Measurements from ENCODE around the gene ITSN1.

The ITSN1 gene

GRCh38 chr21:33813832-33814365, 171.6 kb downstream of the ITSN1 start:
- Histone ChIP-seq H4K20me1 (ENCODE audit: control insufficient read depth, insufficient read depth, low read depth, low read length) (no peaks in the 10 kb centered on the region), H3K4me3 (ENCODE audit: low read length) (no peak overlapping the region), H3K9me2 (replicated peaks; ENCODE audit: control insufficient read depth, low read length) (no peaks in the 10 kb centered on the region), H3K9me3 (ENCODE audit: control insufficient read depth, insufficient read depth, low read length) (no peaks in the 10 kb centered on the region), H3F3A (ENCODE audit: control insufficient read depth, insufficient read depth) (no peaks in the 10 kb centered on the region), H3K4me1 (ENCODE audit: control insufficient read depth, low read length) (peaks cover 14% of the 10 kb centered on the region), H3K36me3 (ENCODE audit: control insufficient read depth, low read length) (no peaks in the 10 kb centered on the region), H3K4me2 (ENCODE audit: low read length) (no peak overlapping the region), H3K79me2 (ENCODE audit: control insufficient read depth, low read length) (no peaks in the 10 kb centered on the region), H3K27ac (ENCODE audit: low read depth, low read length) (no peak overlapping the region), H3K27me3 (ENCODE audit: control insufficient read depth, low read length) (no peaks in the 10 kb centered on the region)
- TF ChIP-seq EZH2phosphoT487 (IDR thresholded peaks at IDR 0.05; ENCODE audit: borderline replicate concordance, low read length): no peak
- no peak for TF ChIP-seq CTCF (IDR thresholded peaks at IDR 0.05; ENCODE audit: low read depth, low read length, poor library complexity, severe bottlenecking)

DNA sequence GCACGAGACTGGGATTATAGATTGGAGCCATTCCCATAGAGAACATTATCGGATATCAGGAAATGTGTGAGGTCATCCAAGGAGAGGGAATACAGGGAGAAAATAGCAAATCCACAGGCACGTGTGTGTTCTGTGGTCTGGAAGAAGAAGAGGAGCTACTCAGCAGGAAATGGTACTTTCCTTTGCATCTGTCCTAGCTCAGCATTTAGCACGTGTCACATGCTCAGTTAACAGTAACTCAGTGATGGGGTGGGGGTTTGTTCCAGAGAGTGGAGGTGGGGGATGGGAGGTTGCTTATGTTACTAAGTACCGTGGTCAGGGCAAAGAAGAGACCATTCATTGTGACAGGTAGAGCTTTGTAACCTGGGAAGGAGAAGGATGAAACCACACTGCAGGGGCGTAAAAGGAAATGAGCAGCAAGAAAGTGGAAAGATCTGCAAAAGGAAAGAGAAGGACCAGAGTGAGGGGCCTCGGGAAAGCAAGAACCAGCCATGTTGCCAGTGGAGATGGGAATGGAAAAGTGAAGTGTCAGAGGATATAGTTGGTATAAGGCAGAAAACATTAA, 172.9 kb downstream of the ITSN1 start:
- Histone ChIP-seq H3K4me3 (ENCODE audit: low read length) (no peak overlapping the region), H3K27ac (ENCODE audit: low read depth, low read length) (no peak overlapping the region), H3K36me3 (ENCODE audit: control insufficient read depth, low read length) (no peaks in the 10 kb centered on the region), H3F3A (ENCODE audit: control insufficient read depth, insufficient read depth) (no peaks in the 10 kb centered on the region), H3K27me3 (ENCODE audit: control insufficient read depth, low read length) (no peaks in the 10 kb centered on the region), H3K4me1 (ENCODE audit: control insufficient read depth, low read length) (peaks cover 14% of the 10 kb centered on the region), H4K20me1 (ENCODE audit: control insufficient read depth, insufficient read depth, low read depth, low read length) (no peaks in the 10 kb centered on the region), H3K79me2 (ENCODE audit: control insufficient read depth, low read length) (no peaks in the 10 kb centered on the region), H3K9me3 (ENCODE audit: control insufficient read depth, insufficient read depth, low read length) (no peaks in the 10 kb centered on the region), H3K4me2 (ENCODE audit: low read length) (no peak overlapping the region), H3K9me2 (replicated peaks; ENCODE audit: control insufficient read depth, low read length) (no peaks in the 10 kb centered on the region)
- TF ChIP-seq EZH2phosphoT487 (IDR thresholded peaks at IDR 0.05; ENCODE audit: borderline replicate concordance, low read length): no peak
- no peak for TF ChIP-seq CTCF (IDR thresholded peaks at IDR 0.05; ENCODE audit: low read depth, low read length, poor library complexity, severe bottlenecking)

- TF ChIP-seq CTCF (IDR thresholded peaks at IDR 0.05; ENCODE audit: low read depth, low read length, poor library complexity, severe bottlenecking) (no peak), EZH2phosphoT487 (IDR thresholded peaks at IDR 0.05; ENCODE audit: borderline replicate concordance, low read length) (no peak)
- H3K4me1 ChIP-seq (ENCODE audit: control insufficient read depth, low read length): peaks cover 10% of the 10 kb centered on the region
- H3K4me2 ChIP-seq (ENCODE audit: low read length): no peak overlapping the region
- H3F3A ChIP-seq (ENCODE audit: control insufficient read depth, insufficient read depth): no peaks in the 10 kb centered on the region
- H3K27me3 ChIP-seq (ENCODE audit: control insufficient read depth, low read length): no peaks in the 10 kb centered on the region
- no peak overlapping the region for H3K27ac ChIP-seq (ENCODE audit: low read depth, low read length)
- H3K9me2 ChIP-seq (replicated peaks; ENCODE audit: control insufficient read depth, low read length): no peaks in the 10 kb centered on the region
- H3K79me2 ChIP-seq (ENCODE audit: control insufficient read depth, low read length): no peaks in the 10 kb centered on the region
- no peak overlapping the region for H3K4me3 ChIP-seq (ENCODE audit: low read length)
- no peaks in the 10 kb centered on the region for H3K36me3 ChIP-seq (ENCODE audit: control insufficient read depth, low read length)
- H4K20me1 ChIP-seq (ENCODE audit: control insufficient read depth, insufficient read depth, low read depth, low read length): no peaks in the 10 kb centered on the region
- H3K9me3 ChIP-seq (ENCODE audit: control insufficient read depth, insufficient read depth, low read length): no peaks in the 10 kb centered on the region
These were observed 173.9 kb downstream of the ITSN1 start for GRCh38 chr21:33816174-33816573.

All from DOHH2 (cell line).